ENCODE data around the gene OCIAD2.
"Not testable (repeated sequence)": the region's sequence is repeated elsewhere in the genome, so short reads cannot be mapped to it uniquely, and the experiment has no call there.

OCIAD2 gene

GRCh38 chr4:48898733-48899431, 7.7 kb downstream of the OCIAD2 start:
- Histone ChIP-seq H3K4me1 (no peaks in the 10 kb centered on the region), H3K36me3 (peaks cover 9% of the 10 kb centered on the region; the same call in 1 of the 2 replicates), H3K27me3 (no peaks in the 10 kb centered on the region; the same call in 1 of the 2 replicates), H3K9me3 (no peaks in the 10 kb centered on the region), H3K4me3 (ENCODE audit: low read depth, low read length) (no peak overlapping the region)
- no peak for TF ChIP-seq CTCF (IDR thresholded peaks at IDR 0.05; ENCODE audit: low read depth, low read length)
- no peak for DNase-seq

- peaks cover 5% of the 10 kb centered on the region; the same call in 1 of the 2 replicates for H3K36me3 ChIP-seq
- H3K27me3 ChIP-seq = no peaks in the 10 kb centered on the region; the same call in 1 of the 2 replicates
- no peak for DNase-seq
- H3K9me3 ChIP-seq = no peaks in the 10 kb centered on the region
- H3K4me1 ChIP-seq = no peaks in the 10 kb centered on the region
- peak; percentile 19; the same call in 1 of the 2 replicates for TF ChIP-seq CTCF (IDR thresholded peaks at IDR 0.05; ENCODE audit: low read depth, low read length)
- no peak overlapping the region for H3K4me3 ChIP-seq (ENCODE audit: low read depth, low read length)
These were observed 9.7 kb downstream of the OCIAD2 start for GRCh38 chr4:48896845-48897244.

- no peaks in the 10 kb centered on the region for H3K9me3 ChIP-seq
- H3K27me3 ChIP-seq = no peaks in the 10 kb centered on the region
- H3K4me3 ChIP-seq (ENCODE audit: low read depth, low read length) = no peak overlapping the region
- no peak for TF ChIP-seq CTCF (IDR thresholded peaks at IDR 0.05; ENCODE audit: low read depth, low read length)
- DNase-seq = no peak
- H3K4me1 ChIP-seq = no peaks in the 10 kb centered on the region
- no peaks in the 10 kb centered on the region for H3K36me3 ChIP-seq
These were observed 15.4 kb downstream of the OCIAD2 start for GRCh38 chr4:48891028-48891619.

- DNase-seq; H3K9me3 ChIP-seq; H3K4me1 ChIP-seq; H3K36me3 ChIP-seq; H3K27me3 ChIP-seq; H3K4me3 ChIP-seq (ENCODE audit: low read depth, low read length): not testable (repeated sequence)
These were observed 16.8 kb downstream of the OCIAD2 start for GRCh38 chr4:48889750-48890149.

- not testable (repeated sequence) for H3K27me3 ChIP-seq; H3K36me3 ChIP-seq; H3K4me1 ChIP-seq; DNase-seq; H3K9me3 ChIP-seq; H3K4me3 ChIP-seq (ENCODE audit: low read depth, low read length)
These were observed 24.9 kb downstream of the OCIAD2 start for GRCh38 chr4:48881646-48882045.

- TF ChIP-seq CTCF (IDR thresholded peaks at IDR 0.05; ENCODE audit: low read depth, low read length) = no peak
- DNase-seq = no peak
These were observed 26.8 kb downstream of the OCIAD2 start for GRCh38 chr4:48879561-48880442.

More at GRCh38 chr4:48879561-48880442, 26.8 kb downstream of the OCIAD2 start:
- Histone ChIP-seq H3K9me3 (no peaks in the 10 kb centered on the region), H3K36me3 (no peaks in the 10 kb centered on the region), H3K27me3 (no peaks in the 10 kb centered on the region), H3K4me1 (no peaks in the 10 kb centered on the region), H3K4me3 (ENCODE audit: low read depth, low read length) (no peak overlapping the region)

All from BE2C (cell line).